Activated naive CD4-positive, alpha-beta T cell treated with anti-CD3 and anti-CD28 coated beads, Interleukin-2, amount 50 U/mL, for 72 hours (primary cell): ENCODE data around the gene AK9. TPM values are rescaled to one million over a fixed set of nuclear protein-coding genes. Genes with fewer than 3 reads are reported as not detected.

ENCODE experiments used
- ATAC-seq, 2 donors: fragments of 150-1000 bp; cut with Tn5 transposase; 2 replicates each; pipeline ENCODE4 v1.10.0; 2021; ENCODE audit warnings: mild to moderate bottlenecking in 2 of 2, moderate library complexity in 2 of 2
- DNase-seq, 2 donors: peaks; one replicate each; pipeline ENCODE4 v3.0.0; 2021 to 2022; ENCODE audit warnings: low spot score in 2 of 2
- H3K27ac Mint-ChIP-seq, 2 donors: one replicate each; pipeline ENCODE4 v1.8.0; 2022; ENCODE audit warnings: mild to moderate bottlenecking in 2 of 2, mixed read lengths in 2 of 2
- H3K36me3 Mint-ChIP-seq, 2 donors: one replicate each; pipeline ENCODE4 v1.8.0; 2022; ENCODE audit warnings: mixed read lengths in 2 of 2
- H3K9me3 Mint-ChIP-seq, 2 donors: one replicate each; pipeline ENCODE4 v1.8.0; 2022; ENCODE audit warnings: mixed read lengths in 2 of 2
- total RNA-seq, 2 donors: library from RNA; stranded (reverse); gene quantifications; one replicate each; pipeline ENCODE4 v1.2.3, GENCODE V29; 2022

The AK9 gene
- total RNA-seq, 2 donors from 2014 or later = 1.5 to 3.8 TPM

- H3K36me3 Mint-ChIP-seq = peaks cover 0 to 6% of the 10 kb centered on the region in 2 donors
- ATAC-seq = no peak
- H3K9me3 Mint-ChIP-seq = no peaks in the 10 kb centered on the region
- peak overlapping the region; percentile 88 to 98 for H3K27ac Mint-ChIP-seq
- DNase-seq = no peak
Observed at GRCh38 chr6:109453594-109454495, 237.2 kb downstream of the AK9 start.

- Mint-ChIP-seq H3K9me3 (no peaks in the 10 kb centered on the region), H3K27ac (no peak overlapping the region), H3K36me3 (peaks cover 0 to 6% of the 10 kb centered on the region in 2 donors)
- ATAC-seq (no peak), DNase-seq (no peak)
Observed at GRCh38 chr6:109453156-109453555, 237.8 kb downstream of the AK9 start.

- ATAC-seq (no peak), DNase-seq (no peak)
- H3K27ac Mint-ChIP-seq = no peak overlapping the region
- no peaks in the 10 kb centered on the region for H3K9me3 Mint-ChIP-seq
- peaks cover 0 to 6% of the 10 kb centered on the region in 2 donors for H3K36me3 Mint-ChIP-seq
Observed at GRCh38 chr6:109452181-109452580, 238.8 kb downstream of the AK9 start.

- DNase-seq (no peak), ATAC-seq (no peak)
- peak overlapping the region in 1 of 2 donors; percentile 29 for H3K27ac Mint-ChIP-seq
- peaks cover 0 to 6% of the 10 kb centered on the region in 2 donors for H3K36me3 Mint-ChIP-seq
- no peaks in the 10 kb centered on the region for H3K9me3 Mint-ChIP-seq
Observed at GRCh38 chr6:109451376-109451775, 239.6 kb downstream of the AK9 start.

- DNase-seq (no peak), ATAC-seq (no peak)
- Mint-ChIP-seq H3K9me3 (no peaks in the 10 kb centered on the region), H3K27ac (no peak overlapping the region), H3K36me3 (peaks cover 0 to 6% of the 10 kb centered on the region in 2 donors)
Observed at GRCh38 chr6:109450801-109451200, 240.2 kb downstream of the AK9 start.

- Mint-ChIP-seq H3K36me3 (peaks cover 0 to 6% of the 10 kb centered on the region in 2 donors), H3K9me3 (no peaks in the 10 kb centered on the region), H3K27ac (peak overlapping the region; percentile 47 to 89)
- no peak for DNase-seq
- ATAC-seq = peak; percentile 36 to 50
Observed at GRCh38 chr6:109449795-109450673, 241.0 kb downstream of the AK9 start.

- Mint-ChIP-seq H3K27ac (peak overlapping the region in 1 of 2 donors; percentile 69), H3K9me3 (no peaks in the 10 kb centered on the region), H3K36me3 (peaks cover 0 to 6% of the 10 kb centered on the region in 2 donors)
- DNase-seq (no peak), ATAC-seq (peak in 1 of 2 donors; percentile 10)
Observed at GRCh38 chr6:109449064-109449794, 241.8 kb downstream of the AK9 start.

- H3K36me3 Mint-ChIP-seq = peaks cover 0 to 6% of the 10 kb centered on the region in 2 donors
- H3K27ac Mint-ChIP-seq = peak overlapping the region in 1 of 2 donors; percentile 69
- ATAC-seq = no peak
- DNase-seq = no peak
- H3K9me3 Mint-ChIP-seq = no peaks in the 10 kb centered on the region
Observed at GRCh38 chr6:109448615-109449014, 242.4 kb downstream of the AK9 start.

GRCh38 chr6:109447878-109448555 lies 243.0 kb downstream of the AK9 start:
- DNase-seq (no peak), ATAC-seq (no peak)
- no peaks in the 10 kb centered on the region for H3K9me3 Mint-ChIP-seq
- H3K36me3 Mint-ChIP-seq = peaks cover 0 to 12% of the 10 kb centered on the region in 2 donors
- H3K27ac Mint-ChIP-seq = peak overlapping the region; percentile 69 to 75

- Mint-ChIP-seq H3K27ac (peak overlapping the region in 1 of 2 donors; percentile 17), H3K9me3 (no peaks in the 10 kb centered on the region), H3K36me3 (peaks cover 0 to 12% of the 10 kb centered on the region in 2 donors)
- ATAC-seq = no peak
- no peak for DNase-seq
Observed at GRCh38 chr6:109447087-109447486, 243.9 kb downstream of the AK9 start.

- no peaks in the 10 kb centered on the region for H3K9me3 Mint-ChIP-seq
- peak overlapping the region in 1 of 2 donors; percentile 17 for H3K27ac Mint-ChIP-seq
- DNase-seq (no peak), ATAC-seq (no peak)
- peaks cover under 1 to 12% of the 10 kb centered on the region in 2 donors for H3K36me3 Mint-ChIP-seq
Observed at GRCh38 chr6:109446541-109446940, 244.5 kb downstream of the AK9 start.

GRCh38 chr6:109446072-109446471 lies 244.9 kb downstream of the AK9 start:
- Mint-ChIP-seq H3K27ac (peak overlapping the region in 1 of 2 donors; percentile 17), H3K36me3 (peaks cover 5 to 12% of the 10 kb centered on the region in 2 donors)

GRCh38 chr6:109445382-109445781 lies 245.6 kb downstream of the AK9 start:
- no peak for DNase-seq
- Mint-ChIP-seq H3K9me3 (no peaks in the 10 kb centered on the region), H3K27ac (peak overlapping the region in 1 of 2 donors; percentile 61), H3K36me3 (peaks cover 5 to 6% of the 10 kb centered on the region in 2 donors)
- ATAC-seq = no peak

More at GRCh38 chr6:109446072-109446471, 244.9 kb downstream of the AK9 start:
- DNase-seq (no peak), ATAC-seq (no peak)
- no peaks in the 10 kb centered on the region for H3K9me3 Mint-ChIP-seq

GRCh38 chr6:109443425-109443950 lies 247.5 kb downstream of the AK9 start:
- Mint-ChIP-seq H3K36me3 (peaks cover 5 to 6% of the 10 kb centered on the region in 2 donors), H3K27ac (peak overlapping the region in 1 of 2 donors; percentile 29), H3K9me3 (no peaks in the 10 kb centered on the region)
- DNase-seq (no peak), ATAC-seq (no peak)
